OCI-LY7 (cell line): ENCODE data around the gene CDC42EP1.

Experiments used
- CTCF ChIP-seq: fragments of 200-600 bp; sonication (generic); conservative IDR thresholded peaks from 2 replicates; pipeline ENCODE4 v1.5.1; 2014; ENCODE audit warnings: mild to moderate bottlenecking, antibody characterized with exemption, low read length, moderate library complexity, mixed read lengths
- EZH2phosphoT487 ChIP-seq: fragments of 200-600 bp; sonication (generic); IDR thresholded peaks from 2 replicates; pipeline ENCODE4 v1.6.1; 2018; ENCODE audit warnings: low read depth, borderline replicate concordance, mild to moderate bottlenecking, mixed run types, antibody characterized with exemption, low read length, moderate library complexity, mixed read lengths

GRCh38 chr22:37578002-37578401, 17.7 kb downstream of the CDC42EP1 start:
- no peak for TF ChIP-seq CTCF
- no peak for TF ChIP-seq EZH2phosphoT487
